ENCODE results near the gene FGF14. TPM values are rescaled to one million over a fixed set of nuclear protein-coding genes. Genes with fewer than 3 reads are reported as not detected.

FGF14 gene
- not detected for polyA plus RNA-seq (2012; ENCODE audit: missing spikeins)

DNA sequence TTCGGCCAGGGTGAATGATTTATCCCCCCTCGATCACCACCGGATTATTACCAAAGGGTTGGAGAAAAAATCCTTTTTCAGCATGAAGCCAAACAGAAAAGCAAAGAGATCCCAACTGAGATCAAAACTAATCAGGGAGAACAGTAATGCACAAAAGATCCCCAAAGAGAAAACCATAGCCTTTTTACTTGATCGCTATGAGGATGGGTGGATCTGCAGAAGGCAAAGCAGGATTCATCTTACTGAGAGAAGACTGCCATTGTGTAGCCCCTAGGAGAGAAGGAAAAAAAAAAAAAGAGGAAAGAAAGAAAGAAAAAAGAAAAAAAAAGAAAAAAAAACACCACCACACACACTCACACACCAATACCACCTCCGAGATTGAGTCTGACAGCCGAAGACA lies at the start of gene FGF14:
Gene FGF14 (minus strand): TSS at position 283 of the 400 bp plus-strand sequence.
- no peak for FAIRE-seq
- TF ChIP-seq TAF1 (IDR thresholded peaks at IDR 0.05; ENCODE audit: borderline replicate concordance, low read depth, low read length) (no peak), POLR2AphosphoS5 (IDR thresholded peaks at IDR 0.05; ENCODE audit: low read depth, low read length) (no peak), POLR2A (IDR thresholded peaks at IDR 0.05; ENCODE audit: low read depth, low read length) (no peak)
- DNase-seq (ENCODE audit: insufficient read length) = no peak

DNA sequence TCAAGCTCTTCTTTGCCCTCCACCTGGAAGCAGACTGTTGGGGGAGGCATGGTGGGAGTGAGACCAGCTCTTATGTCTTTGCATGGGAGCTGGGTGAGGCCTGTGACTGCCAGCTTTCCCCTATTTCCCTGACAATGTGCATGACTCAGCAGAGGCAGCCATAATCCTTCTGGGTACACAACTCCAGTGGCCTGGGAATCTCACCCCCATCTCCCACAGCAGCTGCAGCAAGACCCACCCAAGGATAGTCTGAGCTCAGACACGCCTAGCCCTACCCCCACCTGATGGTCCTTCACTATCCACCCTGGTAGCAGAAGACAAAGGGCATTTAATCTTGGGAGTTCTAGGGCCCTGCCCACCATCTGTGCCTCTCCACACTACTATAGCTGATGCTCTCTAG lies 41.4 kb upstream of the FGF14 start:
- no peak for FAIRE-seq

DNA sequence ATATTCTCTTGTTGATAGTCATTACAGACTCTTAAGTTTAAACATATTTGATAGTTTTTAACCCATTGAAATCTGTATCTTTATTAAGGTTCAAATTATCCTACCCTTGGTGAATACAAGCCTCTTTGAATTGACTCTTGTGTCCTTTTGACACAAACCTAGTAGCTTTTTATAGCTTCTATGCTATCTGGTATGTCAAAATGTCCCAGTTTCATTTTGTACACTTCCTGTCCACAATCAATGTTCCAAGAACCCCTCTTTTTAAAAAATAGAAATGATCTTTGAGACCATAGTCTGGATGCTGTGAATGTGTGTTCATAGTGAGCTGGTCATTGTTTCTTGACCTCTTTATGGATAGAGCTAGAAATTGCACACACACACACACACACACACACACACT lies 39.2 kb upstream of the FGF14 start:
- DNase-seq (ENCODE audit: insufficient read length) (no peak), FAIRE-seq (no peak)
- no peak for TF ChIP-seq POLR2AphosphoS5 (IDR thresholded peaks at IDR 0.05; ENCODE audit: low read depth, low read length)
- no peak for TF ChIP-seq TAF1 (IDR thresholded peaks at IDR 0.05; ENCODE audit: borderline replicate concordance, low read depth, low read length)
- TF ChIP-seq POLR2A (IDR thresholded peaks at IDR 0.05; ENCODE audit: low read depth, low read length) = no peak

More for the DNA sequence above, 41.4 kb upstream of the FGF14 start:
- no peak for TF ChIP-seq POLR2AphosphoS5 (IDR thresholded peaks at IDR 0.05; ENCODE audit: low read depth, low read length)
- no peak for TF ChIP-seq POLR2A (IDR thresholded peaks at IDR 0.05; ENCODE audit: low read depth, low read length)
- TF ChIP-seq TAF1 (IDR thresholded peaks at IDR 0.05; ENCODE audit: borderline replicate concordance, low read depth, low read length) = no peak
- no peak for DNase-seq (ENCODE audit: insufficient read length)

DNA sequence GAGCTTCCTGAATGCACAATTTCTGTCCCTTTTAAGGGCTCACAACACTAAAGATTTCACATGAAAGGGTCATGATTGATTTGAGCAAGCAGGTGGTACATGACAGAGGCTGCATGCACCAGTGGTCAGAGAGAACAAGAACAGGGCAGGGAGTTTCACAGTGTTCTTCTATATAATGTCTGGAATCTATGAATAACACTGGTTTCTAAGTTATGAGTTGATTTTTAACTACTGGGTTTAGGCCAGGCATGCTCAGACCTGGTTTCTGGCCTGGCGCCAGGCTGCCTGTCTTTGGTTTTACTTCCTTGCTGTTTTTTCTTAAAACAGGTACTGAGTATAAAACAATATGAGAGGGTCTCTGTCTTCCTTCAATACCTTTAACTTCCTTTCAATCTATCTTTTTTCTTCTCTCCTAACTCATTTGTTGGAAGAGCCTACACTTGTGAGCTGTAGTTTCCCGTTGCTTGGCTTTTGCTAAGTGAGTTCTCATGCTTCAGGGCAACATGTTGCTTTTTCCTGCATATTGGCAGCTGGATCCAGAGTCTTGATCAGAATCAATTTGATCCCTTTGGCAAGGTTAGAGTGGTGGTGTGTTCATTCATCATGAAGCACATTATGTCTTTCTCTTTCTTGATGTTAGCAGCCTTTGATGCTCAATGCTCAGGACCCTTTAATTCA lies 38.5 kb upstream of the FGF14 start:
- TF ChIP-seq POLR2A (IDR thresholded peaks at IDR 0.05; ENCODE audit: low read depth, low read length) (no peak), POLR2AphosphoS5 (IDR thresholded peaks at IDR 0.05; ENCODE audit: low read depth, low read length) (no peak), TAF1 (IDR thresholded peaks at IDR 0.05; ENCODE audit: borderline replicate concordance, low read depth, low read length) (no peak)
- DNase-seq (ENCODE audit: insufficient read length) (no peak), FAIRE-seq (no peak)

DNA sequence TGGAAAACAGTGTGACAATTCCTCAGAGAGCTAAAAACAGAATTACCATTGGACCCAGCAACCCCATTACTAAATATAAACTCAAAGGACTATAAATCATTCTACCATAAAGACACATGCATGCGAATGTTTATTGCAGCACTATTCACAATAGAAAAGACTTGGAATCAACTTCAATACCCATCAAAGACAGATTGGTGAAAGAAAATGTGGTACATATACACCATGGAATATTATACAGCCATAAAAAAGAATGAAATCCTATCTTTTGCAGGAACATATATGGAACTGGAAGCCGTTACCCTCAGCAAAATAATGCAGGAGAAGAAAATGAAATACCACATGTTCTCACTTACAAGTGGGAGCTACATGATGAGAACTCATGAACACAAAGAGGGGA lies 20.8 kb upstream of the FGF14 start:
- DNase-seq (ENCODE audit: insufficient read length) (no peak), FAIRE-seq (no peak)
- TF ChIP-seq POLR2AphosphoS5 (IDR thresholded peaks at IDR 0.05; ENCODE audit: low read depth, low read length) (no peak), TAF1 (IDR thresholded peaks at IDR 0.05; ENCODE audit: borderline replicate concordance, low read depth, low read length) (no peak), POLR2A (IDR thresholded peaks at IDR 0.05; ENCODE audit: low read depth, low read length) (no peak)

DNA sequence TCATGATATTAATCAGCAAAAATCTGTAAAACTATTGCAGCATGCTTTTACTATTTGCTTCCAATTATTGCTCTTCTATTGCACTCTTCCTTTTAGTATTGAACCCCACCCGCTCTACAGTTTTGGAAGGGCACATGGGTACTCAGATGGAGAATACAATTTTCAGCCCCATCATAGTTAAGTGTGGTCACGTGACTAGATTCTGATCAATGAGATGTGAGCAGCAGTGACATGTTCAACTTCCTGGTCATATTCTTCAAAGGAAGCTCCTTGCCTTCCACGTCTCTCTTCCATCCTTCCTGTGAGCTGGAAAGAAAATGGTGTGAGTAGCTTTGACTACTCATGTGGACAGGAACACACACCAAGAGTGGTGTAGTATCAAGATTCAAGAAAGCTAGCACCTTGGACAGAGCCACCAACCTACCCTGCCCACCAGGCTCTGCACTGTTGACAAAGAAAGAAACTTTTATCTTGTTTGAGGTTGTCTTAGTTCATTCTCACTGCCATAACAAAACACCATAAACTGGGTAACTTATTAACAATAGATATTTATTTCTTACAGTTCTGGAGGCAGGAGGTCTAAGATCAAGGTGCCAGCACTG lies 3.8 kb upstream of the FGF14 start:
- DNase-seq (ENCODE audit: insufficient read length) = no peak
- FAIRE-seq = no peak
- no peak for TF ChIP-seq POLR2A (IDR thresholded peaks at IDR 0.05; ENCODE audit: low read depth, low read length)
- TF ChIP-seq POLR2AphosphoS5 (IDR thresholded peaks at IDR 0.05; ENCODE audit: low read depth, low read length) = no peak
- TF ChIP-seq TAF1 (IDR thresholded peaks at IDR 0.05; ENCODE audit: borderline replicate concordance, low read depth, low read length) = no peak

DNA sequence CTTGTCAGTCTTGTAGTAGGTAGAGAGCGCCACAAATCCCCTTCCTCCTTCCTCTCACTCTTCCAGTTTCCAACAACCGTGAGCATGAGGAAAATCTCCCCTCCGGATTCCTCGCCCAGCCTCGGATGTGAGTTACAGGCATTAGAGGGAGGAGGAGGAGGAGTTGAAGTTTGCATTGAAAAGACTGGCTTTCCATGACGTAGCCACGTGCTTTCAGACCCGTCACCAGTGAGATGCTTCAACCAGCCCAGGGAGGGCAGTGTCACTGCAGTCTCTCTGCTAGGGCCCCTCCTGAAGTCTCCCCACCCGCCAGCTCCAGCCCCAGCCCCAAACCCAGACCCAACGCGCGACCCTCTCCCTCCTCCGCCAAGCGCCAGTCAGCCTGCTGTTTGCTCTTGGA lies 442 bp upstream of the FGF14 start:
- FAIRE-seq = no peak
- TF ChIP-seq TAF1 (IDR thresholded peaks at IDR 0.05; ENCODE audit: borderline replicate concordance, low read depth, low read length) (no peak), POLR2A (IDR thresholded peaks at IDR 0.05; ENCODE audit: low read depth, low read length) (no peak), POLR2AphosphoS5 (IDR thresholded peaks at IDR 0.05; ENCODE audit: low read depth, low read length) (no peak)
- no peak for DNase-seq (ENCODE audit: insufficient read length)

DNA sequence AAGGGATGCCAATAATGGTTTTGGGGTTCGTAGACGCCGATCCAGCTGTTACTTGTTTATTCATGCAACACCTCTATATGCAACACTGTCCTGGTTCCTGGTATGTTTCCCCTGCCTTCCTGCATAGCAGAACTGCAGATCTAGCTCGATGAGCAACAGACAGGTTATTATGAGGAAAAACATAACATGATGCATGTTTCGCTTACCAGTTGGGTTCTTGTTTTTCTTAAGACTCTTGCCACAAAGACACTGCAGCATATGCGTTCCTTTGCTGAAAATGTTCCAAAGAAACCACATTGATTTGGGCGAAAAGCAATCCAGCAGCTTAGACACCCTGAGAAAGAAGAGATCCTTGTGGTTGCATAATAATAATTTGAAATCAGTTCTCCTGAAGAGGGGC lies 583 bp downstream of the FGF14 start:
- no peak for TF ChIP-seq POLR2AphosphoS5 (IDR thresholded peaks at IDR 0.05; ENCODE audit: low read depth, low read length)
- no peak for TF ChIP-seq POLR2A (IDR thresholded peaks at IDR 0.05; ENCODE audit: low read depth, low read length)
- no peak for DNase-seq (ENCODE audit: insufficient read length)
- FAIRE-seq = peak; percentile 40

DNA sequence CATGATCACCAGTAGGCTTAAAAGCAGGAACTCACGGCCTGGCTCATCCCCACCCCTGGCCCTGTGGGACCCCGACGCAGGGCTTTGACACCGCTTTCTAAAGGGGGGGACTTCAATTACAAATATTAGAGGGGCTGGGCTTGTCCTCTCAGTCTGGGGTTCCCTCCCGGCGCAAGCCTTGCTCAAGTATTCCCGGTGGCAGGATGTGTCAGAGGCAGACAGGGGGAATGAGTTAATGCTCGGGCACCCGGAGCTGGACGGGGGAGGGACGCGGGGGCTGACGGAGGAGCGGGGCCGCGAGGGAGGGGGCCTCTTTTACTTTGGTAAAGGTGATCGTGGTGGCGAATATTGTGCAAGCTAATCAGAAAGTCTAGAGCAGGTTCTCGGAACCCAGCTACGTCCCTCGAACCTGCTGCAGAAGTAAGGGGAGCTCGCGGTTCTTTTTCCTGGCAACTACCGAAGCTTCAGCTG lies 1.1 kb downstream of the FGF14 start:
- no peak for TF ChIP-seq POLR2AphosphoS5 (IDR thresholded peaks at IDR 0.05; ENCODE audit: low read depth, low read length)
- no peak for TF ChIP-seq TAF1 (IDR thresholded peaks at IDR 0.05; ENCODE audit: borderline replicate concordance, low read depth, low read length)
- no peak for TF ChIP-seq POLR2A (IDR thresholded peaks at IDR 0.05; ENCODE audit: low read depth, low read length)
- FAIRE-seq (no peak), DNase-seq (ENCODE audit: insufficient read length) (no peak)

DNA sequence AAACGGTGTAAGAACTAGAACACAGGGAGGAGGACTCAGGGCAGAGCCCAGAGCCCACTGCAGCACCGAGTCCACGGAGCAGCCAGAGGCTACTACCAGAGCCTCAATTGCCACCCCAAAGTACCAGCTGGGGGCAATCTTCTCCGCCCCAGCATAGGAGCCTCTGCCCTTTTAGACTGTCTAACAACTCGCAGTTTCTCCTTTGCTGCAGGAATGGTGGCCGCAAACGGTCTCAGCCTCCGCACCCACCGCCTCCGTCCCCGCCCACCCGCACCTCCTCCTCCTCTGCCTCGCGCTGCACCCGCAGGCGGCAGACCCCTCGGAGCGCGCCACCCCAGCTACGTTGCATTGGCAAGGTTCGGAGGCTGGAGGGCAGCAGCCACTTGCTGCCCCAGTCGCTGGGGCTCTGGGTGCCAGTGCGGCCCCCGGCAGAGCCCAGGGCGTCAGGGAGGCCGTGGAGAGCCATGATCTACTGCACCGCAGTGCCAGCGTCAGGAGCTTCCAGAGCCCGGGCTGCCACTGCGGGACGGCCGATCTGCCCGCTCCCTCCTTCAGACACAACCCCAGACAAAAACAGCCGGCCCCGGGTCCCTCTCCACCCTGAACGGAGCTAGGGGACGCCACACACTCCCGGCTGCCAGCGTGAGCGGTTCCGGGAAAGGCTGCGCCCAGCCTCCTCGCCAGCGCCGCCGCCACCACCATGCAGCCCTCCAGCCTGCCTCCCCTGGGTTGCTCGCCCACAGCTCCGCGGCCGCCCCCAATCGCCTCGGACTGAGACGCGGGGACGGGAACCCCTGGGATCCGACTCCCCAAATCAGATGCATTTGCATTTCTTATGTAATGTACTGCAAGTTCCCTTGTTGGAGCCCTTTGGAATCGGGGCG lies 1.8 kb downstream of the FGF14 start:
- TF ChIP-seq POLR2AphosphoS5 (IDR thresholded peaks at IDR 0.05; ENCODE audit: low read depth, low read length) (no peak), TAF1 (IDR thresholded peaks at IDR 0.05; ENCODE audit: borderline replicate concordance, low read depth, low read length) (no peak), POLR2A (IDR thresholded peaks at IDR 0.05; ENCODE audit: low read depth, low read length) (no peak)
- DNase-seq (ENCODE audit: insufficient read length) (no peak), FAIRE-seq (no peak)

DNA sequence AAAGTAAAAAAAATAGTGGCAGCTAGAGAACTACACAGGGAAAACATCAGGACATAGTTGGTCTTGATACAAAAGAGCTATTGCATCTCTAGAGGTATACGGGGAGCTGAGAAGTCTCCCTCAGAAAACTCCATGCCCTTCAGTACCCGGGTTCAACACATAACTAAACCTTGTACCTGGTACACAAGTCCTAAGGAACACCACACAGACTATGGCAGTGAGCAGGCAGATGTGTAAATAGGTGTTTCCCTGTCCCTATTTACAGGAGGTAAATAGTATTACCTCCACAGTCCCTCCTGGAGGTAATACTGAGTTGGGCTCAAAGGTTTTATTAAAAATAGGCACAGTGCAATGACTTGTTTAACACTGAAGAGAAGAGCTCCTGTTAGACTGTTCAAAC lies 5.9 kb downstream of the FGF14 start:
- TF ChIP-seq POLR2A (IDR thresholded peaks at IDR 0.05; ENCODE audit: low read depth, low read length) (no peak), TAF1 (IDR thresholded peaks at IDR 0.05; ENCODE audit: borderline replicate concordance, low read depth, low read length) (no peak), POLR2AphosphoS5 (IDR thresholded peaks at IDR 0.05; ENCODE audit: low read depth, low read length) (no peak)
- FAIRE-seq = no peak
- no peak for DNase-seq (ENCODE audit: insufficient read length)
